Measurements from ENCODE around the gene SAAL1. TPM values are rescaled to one million over a fixed set of nuclear protein-coding genes. Genes with fewer than 3 reads are reported as not detected.

The SAAL1 gene
- total RNA-seq: 10.8 and 21.8 TPM in 2 replicates

GRCh38 chr11:18105802-18106574 is at the start of gene SAAL1:
SAAL1 (minus strand) TSS chr11:18106082; CDS start chr11:18106041, 41 bp downstream.

GRCh38 chr11:18132341-18132740 is 26.5 kb upstream of the SAAL1 start, which contains the start of gene MRGPRX3:
MRGPRX3 (plus strand) TSS chr11:18132571; CDS start chr11:18137203, 4,632 bp downstream.

GRCh38 chr11:18046116-18046777 is 59.6 kb downstream of the SAAL1 start, which contains the start of gene TPH1:
TPH1 (minus strand) TSS chr11:18046269; CDS start chr11:18040762, 5,507 bp downstream.

Other genes starting within 250 kb of the SAAL1 start
- gene SERGEF, start 93.0 kb downstream of the SAAL1 start, total RNA-seq: 20.5 and 25.1 TPM in 2 replicates
- under 0.01 TPM in 2 replicates for gene TPH1, start 59.8 kb downstream of the SAAL1 start, total RNA-seq
- not detected in 2 replicates for gene MRGPRX3, start 26.5 kb upstream of the SAAL1 start, total RNA-seq
- not detected in 2 replicates for gene MRGPRX4, start 66.8 kb upstream of the SAAL1 start, total RNA-seq
- gene SAA4, start 130.7 kb upstream of the SAAL1 start, total RNA-seq: not detected in 2 replicates
- not detected in 2 replicates for gene SAA2, start 142.6 kb upstream of the SAAL1 start, total RNA-seq
- gene SAA1, start 160.2 kb upstream of the SAAL1 start, total RNA-seq: not detected in 2 replicates
- gene HPS5, start 216.1 kb upstream of the SAAL1 start, total RNA-seq: 39.0 and 39.7 TPM in 2 replicates
- gene GTF2H1, start 216.5 kb upstream of the SAAL1 start, total RNA-seq: 91.8 and 95.4 TPM in 2 replicates